Fibroblast of lung (primary cell): ENCODE results near the gene C1orf53. TPM values are rescaled to one million over a fixed set of nuclear protein-coding genes. Genes with fewer than 3 reads are reported as not detected.
"Not testable (repeated sequence)": the region's sequence is repeated elsewhere in the genome, so short reads cannot be mapped to it uniquely, and the experiment has no call there.

Experiments
- DNase-seq, 2 donors: peaks; one replicate each; pipeline versions ENCODE4 v3.0.0 to v3.0.0-alpha.2; 2010; ENCODE audit warnings: low read depth in 2 of 2
- H2AFZ ChIP-seq: 2 replicates; pipeline ENCODE4 v1.5.1; 2012; ENCODE audit warnings: low read length, control low read depth, inconsistent platforms
- H3K27ac ChIP-seq: 2 replicates; pipeline ENCODE4 v1.5.1; 2011; ENCODE audit warnings: low read length, control low read depth; ENCODE audit not compliant: insufficient read depth
- H3K27me3 ChIP-seq: 2 replicates; pipeline ENCODE4 v1.5.1; 2011; ENCODE audit warnings: mild to moderate bottlenecking, low read length; ENCODE audit not compliant: control insufficient read depth, insufficient read depth
- H3K36me3 ChIP-seq: 2 replicates; pipeline ENCODE4 v1.5.1; 2011; ENCODE audit warnings: low read length; ENCODE audit not compliant: control insufficient read depth, insufficient read depth
- H3K4me1 ChIP-seq: 2 replicates; pipeline ENCODE4 v1.5.1; 2011; ENCODE audit warnings: low read length; ENCODE audit not compliant: control insufficient read depth, insufficient read depth; ENCODE audit errors: extremely low read depth
- H3K4me2 ChIP-seq: 2 replicates; pipeline ENCODE4 v1.5.1; 2011; ENCODE audit warnings: low read length, control low read depth; ENCODE audit not compliant: insufficient read depth; ENCODE audit errors: extremely low read depth
- H3K4me3 ChIP-seq, 4 experiments: fragments of 200-600 bp in 1 of 4; sonication (generic) in 1 of 4; replicated peaks in 1 of 4; 2 replicates each; pipeline ENCODE4 v1.5.1; 2011 to 2016; ENCODE audit warnings: low read length in 4 of 4, low read depth in 3 of 4, mild to moderate bottlenecking in 3 of 4, control low read depth in 2 of 4, inconsistent platforms in 1 of 4, mixed read lengths in 1 of 4; ENCODE audit not compliant: insufficient read depth in 1 of 4; ENCODE audit errors: control extremely low read depth in 1 of 4
- H3K79me2 ChIP-seq: 2 replicates; pipeline ENCODE4 v1.5.1; 2012; ENCODE audit warnings: mild to moderate bottlenecking, low read length, inconsistent platforms; ENCODE audit not compliant: control insufficient read depth, insufficient read depth
- H3K9ac ChIP-seq: 2 replicates; pipeline ENCODE4 v1.5.1; 2011; ENCODE audit warnings: mild to moderate bottlenecking, low read length, control low read depth; ENCODE audit not compliant: insufficient read depth
- H3K9me3 ChIP-seq: 2 replicates; pipeline ENCODE4 v1.5.1; 2012; ENCODE audit warnings: low read depth, low read length; ENCODE audit not compliant: control insufficient read depth, insufficient read depth
- H4K20me1 ChIP-seq: 2 replicates; pipeline ENCODE4 v1.5.1; 2011; ENCODE audit warnings: low read length; ENCODE audit not compliant: control insufficient read depth, insufficient read depth; ENCODE audit errors: extremely low read depth
- CTCF ChIP-seq, 2 donors: IDR thresholded peaks in 1 of 2; conservative IDR thresholded peaks in 1 of 2; 1 replicate in 1 of 2; 2 replicates in 1 of 2; pipeline ENCODE4 v1.5.1; 2011 to 2012; ENCODE audit warnings: low read length in 2 of 2, control low read depth in 1 of 2, inconsistent platforms in 1 of 2, low read depth in 1 of 2, mild to moderate bottlenecking in 1 of 2
- EZH2 ChIP-seq: IDR thresholded peaks from 2 replicates; pipeline ENCODE4 v1.5.1; 2012; ENCODE audit warnings: low read length, control low read depth, mild to moderate bottlenecking; ENCODE audit errors: missing control alignments
- polyA plus RNA-seq, 2 donors: library from polyadenylated mRNA; depleted of rRNA in 1 of 2; stranded (reverse) in 1 of 2; unstranded in 1 of 2; fragments of >200 nt; gene quantifications; 2 replicates each; pipeline ENCODE4 v1.2.1, GENCODE V29; 2011 to 2012; ENCODE audit warnings: missing spikeins in 1 of 2
- total RNA-seq: library from RNA; depleted of rRNA; stranded (reverse); fragments of >200 nt; gene quantifications from 2 replicates; pipeline ENCODE4 v1.2.1, GENCODE V29; 2014

C1orf53 gene
- total and polyA plus RNA-seq, 2 donors (not counting 1 experiment from before 2014, with no cell fraction given) = 3.0 to 3.3 TPM

GRCh38 chr1:197951089-197951488 is 48.7 kb downstream of the C1orf53 start:
- DNase-seq = no peak
- H3K9ac ChIP-seq = no peak overlapping the region
- H3K27ac ChIP-seq = no peak overlapping the region
- TF ChIP-seq EZH2 = no peak
- no peak for TF ChIP-seq CTCF (conservative IDR thresholded peaks at IDR 0.05 in 1 of 2, IDR thresholded peaks at IDR 0.05 in 1 of 2; ENCODE audit: low read depth in 1 of 2, low read length in 2 of 2)
- no peaks in the 10 kb centered on the region for H3K79me2 ChIP-seq
- H3K27me3 ChIP-seq = peaks cover 2% of the 10 kb centered on the region
- no peak overlapping the region for H3K4me2 ChIP-seq
- H4K20me1 ChIP-seq = no peaks in the 10 kb centered on the region
- no peaks in the 10 kb centered on the region for H3K9me3 ChIP-seq
- no peaks in the 10 kb centered on the region for H3K4me1 ChIP-seq
- no peak overlapping the region for H3K4me3 ChIP-seq
- no peaks in the 10 kb centered on the region for H3K36me3 ChIP-seq
- no peak overlapping the region for H2AFZ ChIP-seq

- Histone ChIP-seq H3K9me3 (no peaks in the 10 kb centered on the region), H3K9ac (no peak overlapping the region), H3K27ac (no peak overlapping the region), H3K36me3 (no peaks in the 10 kb centered on the region), H3K79me2 (no peaks in the 10 kb centered on the region), H3K4me1 (no peaks in the 10 kb centered on the region), H2AFZ (no peak overlapping the region), H3K4me3 (no peak overlapping the region), H3K4me2 (no peak overlapping the region), H3K27me3 (peaks cover 3% of the 10 kb centered on the region), H4K20me1 (no peaks in the 10 kb centered on the region)
- TF ChIP-seq CTCF (conservative IDR thresholded peaks at IDR 0.05 in 1 of 2, IDR thresholded peaks at IDR 0.05 in 1 of 2; ENCODE audit: low read depth in 1 of 2, low read length in 2 of 2) = no peak
- no peak for TF ChIP-seq EZH2
- DNase-seq = no peak
These were observed 49.3 kb downstream of the C1orf53 start for GRCh38 chr1:197951617-197952175.

- not testable (repeated sequence) for H3K4me3 ChIP-seq, H3K4me1 ChIP-seq, H3K9me3 ChIP-seq, DNase-seq, H3K79me2 ChIP-seq, H3K9ac ChIP-seq, H3K36me3 ChIP-seq, H3K27me3 ChIP-seq, H4K20me1 ChIP-seq, H3K27ac ChIP-seq, H2AFZ ChIP-seq, H3K4me2 ChIP-seq
These were observed 51.0 kb downstream of the C1orf53 start for GRCh38 chr1:197953472-197953871.
